GM19035 (cell line): ENCODE results near the gene PEX3.
"Not testable (repeated sequence)": the region's sequence is repeated elsewhere in the genome, so short reads cannot be mapped to it uniquely, and the experiment has no call there.

ENCODE experiments used
- ATAC-seq: cut with Tn5 transposase; IDR thresholded peaks from one replicate; pipeline ENCODE4 v1.9.1; 2021; ENCODE audit not compliant: unreplicated experiment

Gene PEX3

GRCh38 chr6:143447865-143448264 lies 2.7 kb upstream of the PEX3 start:
- ATAC-seq, result not testable (repeated sequence)

GRCh38 chr6:143449082-143449713 lies 1.4 kb upstream of the PEX3 start:
- no peak for ATAC-seq

- peak; percentile 22 for ATAC-seq
These were observed 722 bp upstream of the PEX3 start for GRCh38 chr6:143449714-143450452.

GRCh38 chr6:143451531-143451930 lies 926 bp downstream of the PEX3 start:
- no peak for ATAC-seq

GRCh38 chr6:143457563-143458359 lies 7.2 kb downstream of the PEX3 start:
- ATAC-seq, result no peak

- no peak for ATAC-seq
These were observed 14.9 kb downstream of the PEX3 start for GRCh38 chr6:143465546-143465945.

- no peak for ATAC-seq
These were observed 17.4 kb downstream of the PEX3 start for GRCh38 chr6:143468026-143468425.

GRCh38 chr6:143468823-143469222 lies 18.2 kb downstream of the PEX3 start:
- not testable (repeated sequence) for ATAC-seq

- ATAC-seq, result no peak
These were observed 21.2 kb downstream of the PEX3 start for GRCh38 chr6:143471822-143472221.

GRCh38 chr6:143476545-143476944 lies 25.9 kb downstream of the PEX3 start:
- ATAC-seq, result no peak

GRCh38 chr6:143478479-143479062 lies 28.0 kb downstream of the PEX3 start:
- ATAC-seq, result no peak

GRCh38 chr6:143482593-143482992 lies 32.0 kb downstream of the PEX3 start:
- ATAC-seq, result no peak

- no peak for ATAC-seq
These were observed 35.4 kb downstream of the PEX3 start for GRCh38 chr6:143485967-143486366.

GRCh38 chr6:143486752-143487151 lies 36.1 kb downstream of the PEX3 start:
- ATAC-seq, result no peak

GRCh38 chr6:143490244-143490643 lies 39.6 kb downstream of the PEX3 start:
- no peak for ATAC-seq

GRCh38 chr6:143490775-143491174 lies 40.2 kb downstream of the PEX3 start:
- no peak for ATAC-seq

- no peak for ATAC-seq
These were observed 46.4 kb downstream of the PEX3 start for GRCh38 chr6:143496974-143497373.

GRCh38 chr6:143498428-143498827 lies 47.8 kb downstream of the PEX3 start:
- no peak for ATAC-seq

- no peak for ATAC-seq
These were observed 51.2 kb downstream of the PEX3 start for GRCh38 chr6:143501851-143502250.

GRCh38 chr6:143504369-143504768 lies 53.8 kb downstream of the PEX3 start:
- no peak for ATAC-seq

- no peak for ATAC-seq
These were observed 54.5 kb downstream of the PEX3 start for GRCh38 chr6:143505111-143505510.
